HS-5 (cell line): ENCODE results near the gene SMG5.
A peak's percentile ranks its signal among the peaks of the same experiment; 100 is the strongest.
"Not testable (repeated sequence)": the region's sequence is repeated elsewhere in the genome, so short reads cannot be mapped to it uniquely, and the experiment has no call there.

Source experiments
- DNase-seq: peaks from one replicate; pipeline ENCODE4 v3.0.0-alpha.2; 2012; ENCODE audit warnings: low read depth

The SMG5 gene, protein sequence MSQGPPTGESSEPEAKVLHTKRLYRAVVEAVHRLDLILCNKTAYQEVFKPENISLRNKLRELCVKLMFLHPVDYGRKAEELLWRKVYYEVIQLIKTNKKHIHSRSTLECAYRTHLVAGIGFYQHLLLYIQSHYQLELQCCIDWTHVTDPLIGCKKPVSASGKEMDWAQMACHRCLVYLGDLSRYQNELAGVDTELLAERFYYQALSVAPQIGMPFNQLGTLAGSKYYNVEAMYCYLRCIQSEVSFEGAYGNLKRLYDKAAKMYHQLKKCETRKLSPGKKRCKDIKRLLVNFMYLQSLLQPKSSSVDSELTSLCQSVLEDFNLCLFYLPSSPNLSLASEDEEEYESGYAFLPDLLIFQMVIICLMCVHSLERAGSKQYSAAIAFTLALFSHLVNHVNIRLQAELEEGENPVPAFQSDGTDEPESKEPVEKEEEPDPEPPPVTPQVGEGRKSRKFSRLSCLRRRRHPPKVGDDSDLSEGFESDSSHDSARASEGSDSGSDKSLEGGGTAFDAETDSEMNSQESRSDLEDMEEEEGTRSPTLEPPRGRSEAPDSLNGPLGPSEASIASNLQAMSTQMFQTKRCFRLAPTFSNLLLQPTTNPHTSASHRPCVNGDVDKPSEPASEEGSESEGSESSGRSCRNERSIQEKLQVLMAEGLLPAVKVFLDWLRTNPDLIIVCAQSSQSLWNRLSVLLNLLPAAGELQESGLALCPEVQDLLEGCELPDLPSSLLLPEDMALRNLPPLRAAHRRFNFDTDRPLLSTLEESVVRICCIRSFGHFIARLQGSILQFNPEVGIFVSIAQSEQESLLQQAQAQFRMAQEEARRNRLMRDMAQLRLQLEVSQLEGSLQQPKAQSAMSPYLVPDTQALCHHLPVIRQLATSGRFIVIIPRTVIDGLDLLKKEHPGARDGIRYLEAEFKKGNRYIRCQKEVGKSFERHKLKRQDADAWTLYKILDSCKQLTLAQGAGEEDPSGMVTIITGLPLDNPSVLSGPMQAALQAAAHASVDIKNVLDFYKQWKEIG

GRCh38 chr1:156282479-156283222 lies at the start of gene SMG5:
Gene SMG5 (minus strand): TSS chr1:156282825. CDS start chr1:156282680, 145 bp downstream.
- DNase-seq: peak; percentile 96

DNA sequence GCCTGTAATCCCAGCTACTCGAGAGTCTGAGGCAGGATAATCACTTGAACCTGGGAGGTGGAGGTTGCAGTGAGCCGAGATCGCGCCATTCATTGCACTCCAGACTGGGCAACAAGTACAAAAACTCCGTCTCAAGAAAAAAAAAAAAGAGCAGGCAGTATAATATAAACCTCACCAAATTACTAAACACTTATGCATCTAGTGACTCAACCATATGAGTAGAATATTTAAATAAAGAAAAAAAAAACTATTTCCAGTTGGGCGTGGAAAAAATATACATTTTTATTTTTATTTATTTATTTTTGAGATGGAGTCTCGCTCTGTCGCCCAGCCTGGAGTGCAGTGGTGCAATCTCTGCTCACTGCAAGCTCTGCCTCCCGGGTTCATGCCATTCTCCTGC lies 40.6 kb upstream of the SMG5 start:
- DNase-seq: not testable (repeated sequence)

DNA sequence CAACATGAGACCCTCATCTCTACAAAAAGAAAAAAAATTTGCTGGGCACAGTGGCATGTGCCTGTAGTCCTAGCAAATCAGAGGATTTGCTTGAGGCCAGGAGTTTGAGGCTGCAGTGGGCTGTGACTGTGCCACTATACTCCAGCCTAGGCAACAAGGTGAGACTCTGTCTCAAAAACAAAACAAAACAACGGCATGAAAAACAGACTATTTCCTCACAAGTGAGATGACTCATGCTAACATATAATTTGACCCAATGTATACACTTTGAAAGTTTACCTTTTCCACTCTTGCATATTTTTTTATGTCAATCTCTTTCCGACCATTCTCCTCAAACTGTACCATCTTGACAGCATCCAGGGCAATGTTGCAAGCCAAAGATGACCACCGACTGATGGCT lies 37.9 kb upstream of the SMG5 start:
- DNase-seq: no peak

GRCh38 chr1:156319664-156320063 lies 37.0 kb upstream of the SMG5 start:
- DNase-seq: no peak

DNA sequence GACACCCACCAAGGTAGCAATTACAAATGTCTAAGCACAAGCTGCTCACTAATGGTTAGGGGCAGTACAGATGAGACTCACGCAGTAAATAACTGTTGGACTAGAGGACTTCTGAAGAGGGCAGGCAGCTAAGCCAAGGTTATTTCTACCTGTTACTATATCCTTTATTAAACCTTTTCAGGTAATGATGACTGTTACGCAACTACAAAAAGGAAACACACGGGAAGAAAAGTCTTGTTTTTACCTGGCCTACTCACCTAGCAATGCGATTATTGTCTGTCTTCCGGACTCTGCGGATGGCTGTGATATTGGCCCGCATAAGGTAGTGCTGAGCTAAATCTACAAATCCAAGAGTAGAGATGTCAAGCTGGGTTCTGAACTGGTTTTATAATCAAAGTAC lies 34.3 kb upstream of the SMG5 start:
- no peak for DNase-seq

DNA sequence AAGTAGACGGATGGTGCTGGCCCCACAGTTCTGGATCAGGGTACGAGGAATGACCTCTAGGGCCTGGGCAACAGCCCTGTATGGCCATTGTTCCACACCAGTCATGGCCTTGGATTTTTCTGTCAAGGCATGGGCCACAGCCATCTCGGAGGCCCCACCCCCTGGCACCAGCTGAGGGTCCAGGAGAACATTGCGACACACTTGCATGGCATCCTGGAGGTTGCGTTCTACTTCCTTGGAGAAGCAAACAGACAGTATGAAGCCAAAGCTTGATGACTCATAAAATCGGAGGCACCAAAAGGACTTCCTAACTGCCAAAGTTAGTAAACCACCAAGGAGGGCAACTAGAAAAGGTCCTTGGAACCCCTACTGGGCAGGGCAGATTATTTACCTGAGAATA lies 28.3 kb upstream of the SMG5 start:
- no peak for DNase-seq

GRCh38 chr1:156308078-156308477 lies 25.5 kb upstream of the SMG5 start:
- no peak for DNase-seq

DNA sequence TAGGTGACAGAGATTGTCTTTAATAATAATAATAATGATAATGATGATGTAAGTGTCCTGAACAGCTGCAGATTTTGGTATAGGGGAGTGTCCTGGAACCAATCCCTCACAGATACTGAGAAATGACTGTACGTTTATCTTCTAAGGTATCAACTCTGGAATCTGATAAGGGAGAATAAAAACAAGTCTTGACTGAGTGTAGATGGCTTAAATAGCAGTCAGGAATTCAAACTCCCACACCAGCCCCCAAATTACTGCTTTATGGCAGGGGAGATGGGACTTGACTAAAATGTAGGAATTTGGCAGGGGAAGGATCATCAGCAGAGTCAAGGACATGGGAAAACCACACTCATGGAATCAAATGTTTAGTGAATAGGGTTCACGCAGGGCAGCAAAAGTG lies 22.6 kb upstream of the SMG5 start:
- no peak for DNase-seq

GRCh38 chr1:156303241-156303640 lies 20.6 kb upstream of the SMG5 start:
- no peak for DNase-seq

DNA sequence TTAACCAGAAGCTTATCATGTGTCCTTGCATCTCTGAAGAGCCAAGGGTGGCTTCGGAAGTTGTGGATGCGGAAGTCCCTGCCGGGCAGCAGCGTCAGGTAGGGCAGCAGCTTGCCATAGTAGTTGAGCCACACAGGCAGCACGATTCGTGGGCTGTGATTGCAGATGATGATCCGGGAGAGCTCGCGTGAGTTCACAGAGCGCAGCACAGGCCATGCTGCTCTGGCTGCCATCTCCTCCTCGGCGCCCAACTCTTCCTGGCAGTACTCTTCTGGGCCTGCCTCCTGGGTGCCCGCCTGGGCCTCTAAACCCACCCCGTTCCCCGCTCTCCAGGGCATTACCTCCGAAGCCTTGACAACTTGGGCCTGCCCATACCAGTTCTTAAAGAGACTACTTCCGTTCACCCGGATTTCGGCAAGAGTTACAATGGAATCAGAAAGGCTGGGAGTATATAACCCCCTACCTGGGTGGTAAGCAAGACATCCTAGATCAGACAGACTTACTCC lies 16.3 kb upstream of the SMG5 start, which contains the start of gene VHLL:
Gene VHLL, minus strand, starts transcription at position 456 of the 506 bp plus-strand sequence. Its CDS starts 118 bp downstream, at position 338.
- no peak for DNase-seq

GRCh38 chr1:156295391-156295947 lies 12.8 kb upstream of the SMG5 start, which contains the start of gene GLMP:
Gene GLMP (minus strand): TSS chr1:156295679. CDS start chr1:156295645, 34 bp downstream.
- no peak for DNase-seq

- no peak for DNase-seq
Observed at GRCh38 chr1:156293895-156294294, 11.3 kb upstream of the SMG5 start.

- DNase-seq: no peak
Observed at GRCh38 chr1:156293098-156293434, 10.4 kb upstream of the SMG5 start.

GRCh38 chr1:156291226-156292061 lies 8.8 kb upstream of the SMG5 start:
- DNase-seq: no peak

- DNase-seq: no peak
Observed at GRCh38 chr1:156289857-156290256, 7.2 kb upstream of the SMG5 start.

GRCh38 chr1:156286061-156286460 lies 3.4 kb upstream of the SMG5 start:
- no peak for DNase-seq

GRCh38 chr1:156285437-156285836 lies 2.8 kb upstream of the SMG5 start:
- no peak for DNase-seq

- DNase-seq: no peak
Observed at GRCh38 chr1:156284757-156285156, 2.1 kb upstream of the SMG5 start.

GRCh38 chr1:156284112-156284511 lies 1.5 kb upstream of the SMG5 start, which contains the start of gene TMEM79:
Gene TMEM79 (plus strand): TSS chr1:156284325. CDS start chr1:156285227, 902 bp downstream.
- DNase-seq: no peak

DNA sequence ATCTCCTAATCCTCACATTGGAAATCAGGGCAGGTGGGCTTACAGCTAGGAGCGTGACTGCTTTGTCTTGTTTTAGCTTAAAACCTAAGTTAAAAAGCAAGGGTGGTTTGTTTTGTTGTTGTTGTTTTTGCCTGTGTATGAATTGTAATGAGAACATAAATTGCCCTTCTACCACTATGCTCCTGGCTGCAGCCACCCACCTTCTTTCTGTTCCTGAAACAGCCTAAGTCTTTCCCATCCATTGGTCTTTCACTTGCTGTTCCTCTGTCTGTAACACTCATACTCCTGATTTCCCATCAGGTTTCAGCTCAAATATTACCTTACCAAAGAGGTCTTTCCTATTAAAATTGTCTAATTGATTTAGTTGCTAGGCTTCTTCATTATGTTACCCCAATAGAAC lies 896 bp upstream of the SMG5 start:
- no peak for DNase-seq
